ENCODE data around the gene ZBTB16. TPM values are rescaled to one million over a fixed set of nuclear protein-coding genes. Genes with fewer than 3 reads are reported as not detected.

The ZBTB16 gene
- total RNA-seq, 1 donor: under 0.01 TPM

- H3K79me2 ChIP-seq (ENCODE audit: insufficient read depth, low read length): no peaks in the 10 kb centered on the region
- DNase-seq (ENCODE audit: insufficient read length, low spot score, missing footprints): no peak
These were observed 174.2 kb downstream of the ZBTB16 start for GRCh38 chr11:114233755-114234154.

GRCh38 chr11:114236829-114237228, 177.3 kb downstream of the ZBTB16 start:
- no peaks in the 10 kb centered on the region for H4K20me1 ChIP-seq (ENCODE audit: insufficient read depth, low read length)
- no peak overlapping the region for H3K27ac ChIP-seq (ENCODE audit: low read depth, low read length)
- H3K9me3 ChIP-seq (ENCODE audit: low read depth, low read length): no peaks in the 10 kb centered on the region
- no peak overlapping the region for H2AFZ ChIP-seq (ENCODE audit: low read length)
- no peaks in the 10 kb centered on the region for H3K79me2 ChIP-seq (ENCODE audit: insufficient read depth, low read length)
- H3K4me1 ChIP-seq (ENCODE audit: insufficient read depth, low read length): no peaks in the 10 kb centered on the region
- no peak overlapping the region for H3K4me2 ChIP-seq (ENCODE audit: insufficient read depth, low read length)
- no peak for TF ChIP-seq CTCF (IDR thresholded peaks at IDR 0.05; ENCODE audit: extremely low read depth, low read depth, low read length)
- H3K4me3 ChIP-seq (ENCODE audit: insufficient read depth, low read length): no peak overlapping the region
- no peak for DNase-seq (ENCODE audit: insufficient read length, low spot score, missing footprints)
- no peaks in the 10 kb centered on the region for H3K36me3 ChIP-seq (ENCODE audit: insufficient read depth, low read length)
- peaks cover 2% of the 10 kb centered on the region for H3K27me3 ChIP-seq (ENCODE audit: insufficient read depth, low read length)

More at GRCh38 chr11:114233755-114234154, 174.2 kb downstream of the ZBTB16 start:
- no peaks in the 10 kb centered on the region for H3K36me3 ChIP-seq (ENCODE audit: insufficient read depth, low read length)
- no peak overlapping the region for H3K4me3 ChIP-seq (ENCODE audit: insufficient read depth, low read length)
- H3K27me3 ChIP-seq (ENCODE audit: insufficient read depth, low read length): peaks cover 2% of the 10 kb centered on the region
- H4K20me1 ChIP-seq (ENCODE audit: insufficient read depth, low read length): no peaks in the 10 kb centered on the region
- H3K4me2 ChIP-seq (ENCODE audit: insufficient read depth, low read length): no peak overlapping the region
- no peaks in the 10 kb centered on the region for H3K9me3 ChIP-seq (ENCODE audit: low read depth, low read length)
- no peak for TF ChIP-seq CTCF (IDR thresholded peaks at IDR 0.05; ENCODE audit: extremely low read depth, low read depth, low read length)
- no peaks in the 10 kb centered on the region for H3K4me1 ChIP-seq (ENCODE audit: insufficient read depth, low read length)
- no peak overlapping the region for H3K27ac ChIP-seq (ENCODE audit: low read depth, low read length)
- no peak overlapping the region for H2AFZ ChIP-seq (ENCODE audit: low read length)

GRCh38 chr11:114237321-114238280, 178.1 kb downstream of the ZBTB16 start:
- Histone ChIP-seq H3K4me2 (ENCODE audit: insufficient read depth, low read length) (no peak overlapping the region), H4K20me1 (ENCODE audit: insufficient read depth, low read length) (no peaks in the 10 kb centered on the region), H3K27ac (ENCODE audit: low read depth, low read length) (no peak overlapping the region), H3K36me3 (ENCODE audit: insufficient read depth, low read length) (no peaks in the 10 kb centered on the region), H3K4me3 (ENCODE audit: insufficient read depth, low read length) (no peak overlapping the region), H2AFZ (ENCODE audit: low read length) (no peak overlapping the region), H3K4me1 (ENCODE audit: insufficient read depth, low read length) (no peaks in the 10 kb centered on the region), H3K9me3 (ENCODE audit: low read depth, low read length) (no peaks in the 10 kb centered on the region), H3K27me3 (ENCODE audit: insufficient read depth, low read length) (peaks cover 2% of the 10 kb centered on the region), H3K79me2 (ENCODE audit: insufficient read depth, low read length) (no peaks in the 10 kb centered on the region)
- no peak for DNase-seq (ENCODE audit: insufficient read length, low spot score, missing footprints)
- no peak for TF ChIP-seq CTCF (IDR thresholded peaks at IDR 0.05; ENCODE audit: extremely low read depth, low read depth, low read length)

GRCh38 chr11:114239753-114240161, 180.2 kb downstream of the ZBTB16 start:
- Histone ChIP-seq H3K36me3 (ENCODE audit: insufficient read depth, low read length) (no peaks in the 10 kb centered on the region), H3K27me3 (ENCODE audit: insufficient read depth, low read length) (peaks cover 5% of the 10 kb centered on the region), H3K4me3 (ENCODE audit: insufficient read depth, low read length) (no peak overlapping the region), H2AFZ (ENCODE audit: low read length) (no peak overlapping the region), H3K9me3 (ENCODE audit: low read depth, low read length) (no peaks in the 10 kb centered on the region), H3K79me2 (ENCODE audit: insufficient read depth, low read length) (no peaks in the 10 kb centered on the region), H3K27ac (ENCODE audit: low read depth, low read length) (no peak overlapping the region), H3K4me2 (ENCODE audit: insufficient read depth, low read length) (no peak overlapping the region), H3K4me1 (ENCODE audit: insufficient read depth, low read length) (no peaks in the 10 kb centered on the region), H4K20me1 (ENCODE audit: insufficient read depth, low read length) (no peaks in the 10 kb centered on the region)
- TF ChIP-seq CTCF (IDR thresholded peaks at IDR 0.05; ENCODE audit: extremely low read depth, low read depth, low read length): no peak
- DNase-seq (ENCODE audit: insufficient read length, low spot score, missing footprints): no peak
